HG02852 (cell line): ENCODE data around the gene ZFYVE21.
"Not testable (repeated sequence)": the region's sequence is repeated elsewhere in the genome, so short reads cannot be mapped to it uniquely, and the experiment has no call there.

Experiments
- ATAC-seq: cut with Tn5 transposase; IDR thresholded peaks from one replicate; pipeline ENCODE4 v1.9.1; 2021; ENCODE audit warnings: mild to moderate bottlenecking, moderate library complexity; ENCODE audit not compliant: unreplicated experiment

ZFYVE21 gene

DNA sequence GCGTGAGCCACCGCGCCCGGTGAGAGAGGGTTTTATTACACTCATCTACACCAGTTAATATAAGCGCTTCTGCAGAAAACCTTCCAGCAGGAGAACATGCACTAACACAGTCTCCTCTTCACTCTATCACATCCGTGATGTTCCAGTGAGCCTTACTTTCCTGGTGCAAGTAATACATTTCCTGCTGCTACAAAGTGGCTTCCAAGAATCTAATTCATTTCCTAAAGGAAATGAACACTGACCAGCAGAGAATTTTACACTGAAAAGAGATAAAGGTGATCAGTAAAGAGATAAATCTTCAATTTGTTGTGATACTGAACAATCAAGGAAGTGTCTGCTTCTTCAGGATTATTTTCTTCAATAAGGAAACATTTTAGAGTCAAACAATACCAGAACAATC lies 39.5 kb downstream of the ZFYVE21 start:
- ATAC-seq, result no peak

DNA sequence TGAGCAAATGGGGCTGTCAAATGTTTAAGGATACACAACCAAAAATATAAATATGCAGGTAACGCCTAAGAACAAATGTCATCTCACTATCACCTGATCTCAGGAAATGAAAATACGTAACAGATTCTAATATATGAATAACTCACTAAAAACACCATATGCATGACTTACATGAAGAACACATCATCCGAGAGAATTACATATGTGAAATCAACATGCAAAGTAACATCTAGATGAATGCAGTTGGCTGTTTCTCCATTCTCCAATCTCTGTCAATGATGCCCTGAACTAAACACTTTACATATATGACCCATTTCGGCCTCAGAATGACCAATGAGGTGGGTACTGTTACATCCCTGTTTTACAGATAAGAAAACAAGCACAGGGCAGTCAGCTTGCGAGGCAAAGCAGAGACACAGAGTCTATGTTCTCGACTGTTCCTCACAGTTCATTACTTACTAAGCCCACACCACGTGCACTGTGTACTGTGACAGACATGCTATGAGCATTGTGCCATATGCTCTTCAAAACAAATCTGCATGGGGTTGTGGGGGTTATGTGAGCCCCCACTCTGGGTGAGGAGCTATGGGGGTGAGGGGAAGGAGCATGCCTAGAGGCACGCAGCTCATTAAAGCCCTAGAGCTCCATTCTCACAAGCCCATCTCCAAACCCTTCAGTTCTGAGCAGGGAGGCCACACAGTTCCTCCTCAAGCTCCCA lies 42.6 kb downstream of the ZFYVE21 start:
- ATAC-seq, result no peak

GRCh38 chr14:103762036-103762435 lies 46.4 kb downstream of the ZFYVE21 start:
- no peak for ATAC-seq

- ATAC-seq, result no peak
Measured at GRCh38 chr14:103762541-103762940, 46.9 kb downstream of the ZFYVE21 start.

DNA sequence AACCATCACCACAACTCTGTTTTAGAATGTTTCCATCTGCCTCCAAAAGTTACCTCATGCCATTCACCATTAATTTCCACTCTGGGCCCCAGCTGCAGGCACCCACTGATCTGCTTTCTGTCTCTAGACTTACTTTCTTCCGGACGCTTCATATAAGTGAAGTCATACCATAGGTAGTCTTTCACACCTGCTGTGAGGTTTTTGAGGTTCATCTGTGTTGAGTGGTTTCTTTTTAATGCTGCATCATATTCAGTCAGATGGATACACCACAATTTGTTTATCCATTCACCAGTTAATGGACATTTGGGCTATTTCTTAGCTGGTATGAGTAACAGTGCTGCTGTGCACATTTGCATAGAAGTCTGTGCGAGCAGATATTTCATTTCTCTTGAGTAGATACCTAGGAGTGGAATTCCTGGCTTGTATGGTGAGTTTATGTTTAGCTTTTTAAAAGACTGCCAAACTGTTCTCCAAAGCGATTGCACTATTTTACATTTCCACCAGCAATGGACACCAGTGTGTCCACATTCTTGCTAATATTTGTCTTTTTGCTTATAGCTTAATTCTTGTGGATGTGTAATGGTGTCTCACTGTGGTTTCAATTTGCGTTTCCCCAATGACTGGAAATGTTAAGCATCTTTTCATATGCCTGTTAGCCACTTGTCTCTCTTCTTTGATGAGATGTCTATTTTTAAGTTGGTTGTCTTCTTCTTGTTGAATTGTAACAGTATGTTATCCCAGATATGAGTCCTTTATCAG lies 48.3 kb downstream of the ZFYVE21 start:
- ATAC-seq, result peak; percentile 70

DNA sequence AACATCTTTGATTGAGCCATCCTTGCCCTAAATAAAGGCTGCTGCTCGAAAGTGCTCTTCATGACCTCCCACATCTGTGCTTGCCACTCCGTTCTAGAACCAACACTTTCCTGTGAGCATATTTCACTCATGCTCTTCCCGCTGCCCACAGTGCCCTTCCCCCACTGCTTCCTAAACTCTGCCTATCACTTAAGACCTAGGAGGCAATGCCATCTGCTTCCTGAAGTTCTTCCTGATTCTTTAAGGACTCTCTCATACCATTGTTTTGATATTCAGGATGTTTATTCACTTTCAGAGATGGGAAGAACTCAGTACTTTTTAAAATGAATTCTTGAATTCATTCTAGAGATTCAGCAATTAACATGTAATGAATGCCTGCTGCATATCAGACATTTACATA lies 49.9 kb downstream of the ZFYVE21 start:
- ATAC-seq, result no peak

DNA sequence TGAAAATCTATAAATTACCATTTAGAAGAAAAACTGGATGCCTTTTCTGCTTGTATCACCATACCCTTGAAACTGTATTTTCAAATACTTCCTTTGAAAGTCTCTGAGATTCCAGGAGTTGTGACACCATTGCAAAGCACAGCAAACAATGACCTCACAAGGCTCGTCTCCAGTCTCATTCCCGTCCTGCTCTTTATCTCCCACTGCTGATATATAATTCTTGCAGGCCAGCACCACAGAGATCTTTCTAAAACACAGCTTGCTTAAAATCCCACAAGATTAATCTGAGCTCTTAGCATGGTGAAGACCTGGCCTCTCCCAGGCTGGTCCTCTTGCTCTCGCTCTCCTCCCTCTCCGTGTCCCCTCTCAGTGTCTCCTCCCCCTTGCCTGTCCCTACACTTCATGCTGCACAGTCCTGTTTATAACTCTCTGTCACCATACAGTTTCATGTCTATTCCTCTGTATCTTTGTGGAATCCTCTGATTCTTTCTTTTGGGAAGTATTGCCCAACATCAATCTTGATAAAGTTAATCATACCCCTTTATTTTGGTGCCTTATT lies 51.8 kb downstream of the ZFYVE21 start:
- ATAC-seq, result no peak

GRCh38 chr14:103770500-103770899 lies 54.9 kb downstream of the ZFYVE21 start:
- no peak for ATAC-seq

DNA sequence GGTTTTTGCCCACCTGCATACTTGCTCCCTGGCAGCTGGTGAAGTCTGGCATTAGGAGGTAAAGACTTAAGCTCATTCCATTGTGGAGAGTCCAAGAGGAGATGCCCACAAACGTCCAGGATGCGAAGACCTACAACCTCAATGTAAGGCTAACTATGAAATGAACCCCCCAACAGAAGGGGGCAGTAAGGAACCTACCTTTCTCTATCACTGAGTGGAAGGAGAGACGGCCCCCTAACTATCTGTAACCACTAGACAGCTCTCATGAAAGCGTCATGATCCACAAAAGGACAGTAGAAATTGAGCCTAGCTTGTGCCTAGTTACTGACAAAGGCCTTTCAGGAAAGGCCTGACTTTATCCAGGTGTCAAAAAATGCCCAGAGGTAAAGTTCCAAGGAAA lies 55.3 kb downstream of the ZFYVE21 start:
- no peak for ATAC-seq

GRCh38 chr14:103772078-103772712 lies 56.6 kb downstream of the ZFYVE21 start:
- no peak for ATAC-seq

- ATAC-seq, result no peak
Measured at GRCh38 chr14:103773521-103773920, 57.9 kb downstream of the ZFYVE21 start.

GRCh38 chr14:103775506-103775905 lies 59.9 kb downstream of the ZFYVE21 start:
- ATAC-seq, result no peak

GRCh38 chr14:103776319-103776718 lies 60.7 kb downstream of the ZFYVE21 start:
- not testable (repeated sequence) for ATAC-seq

DNA sequence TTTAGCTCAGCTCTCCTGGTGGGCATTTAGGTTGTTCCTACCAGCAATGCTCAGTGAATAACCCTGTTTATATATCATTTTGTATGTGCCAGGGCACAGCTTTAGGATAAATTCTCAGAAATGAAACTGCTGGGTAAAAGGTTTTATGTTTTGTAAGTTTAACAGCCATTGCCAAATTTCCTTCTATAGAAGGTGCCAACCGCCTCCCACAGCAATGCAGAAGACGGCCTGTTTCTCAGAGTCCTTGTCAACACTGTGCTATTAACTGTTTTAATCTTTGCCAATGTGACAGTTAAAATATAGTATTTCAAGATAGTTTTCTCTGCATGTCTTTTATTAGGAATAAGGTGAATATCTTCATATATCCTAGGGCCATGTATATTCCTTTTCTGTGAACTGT lies 66.8 kb downstream of the ZFYVE21 start:
- no peak for ATAC-seq
